Ammon's horn (tissue), 1 donor: ENCODE results near the gene ISOC2.

Source experiments
- DNase-seq: peaks from one replicate; pipeline ENCODE4 v3.0.0-alpha.2; 2016; ENCODE audit warnings: low spot score

ISOC2 gene

DNA sequence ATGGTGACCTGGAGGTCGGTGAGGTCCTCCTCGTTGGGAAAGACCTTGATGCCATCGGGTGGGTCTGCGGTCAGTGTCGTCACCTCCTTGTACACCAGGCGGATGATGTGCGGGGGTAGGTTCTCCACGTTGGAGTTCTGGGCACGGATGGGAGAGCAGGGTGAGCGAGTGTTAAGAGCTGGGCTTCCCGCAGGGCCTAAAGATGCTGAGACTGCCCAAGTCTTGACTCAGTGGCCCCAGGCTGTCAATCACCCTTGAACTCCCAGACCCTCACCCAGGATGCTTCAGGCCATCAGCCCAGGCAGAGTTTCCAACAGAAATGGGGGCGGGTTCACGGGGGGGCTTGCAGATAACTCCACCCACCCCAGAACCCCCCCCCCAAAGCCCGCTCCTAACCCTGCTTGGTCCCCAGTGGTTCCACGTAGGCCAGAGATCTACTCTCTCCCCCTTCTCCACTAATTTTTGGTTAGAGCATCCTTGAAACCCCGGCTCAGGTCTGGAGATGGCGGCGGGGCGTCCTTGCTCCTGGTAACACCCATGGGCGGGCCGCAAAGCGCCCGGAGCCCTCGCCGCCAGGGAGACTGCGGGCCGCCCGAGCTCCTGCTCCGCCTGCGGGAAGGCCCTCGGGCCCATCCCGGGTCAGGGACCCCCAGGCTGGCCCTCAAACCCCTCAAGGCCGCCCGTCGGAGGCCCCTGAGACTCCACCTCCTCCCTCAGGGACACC is 54.5 kb downstream of the ISOC2 start:
- no peak for DNase-seq

DNA sequence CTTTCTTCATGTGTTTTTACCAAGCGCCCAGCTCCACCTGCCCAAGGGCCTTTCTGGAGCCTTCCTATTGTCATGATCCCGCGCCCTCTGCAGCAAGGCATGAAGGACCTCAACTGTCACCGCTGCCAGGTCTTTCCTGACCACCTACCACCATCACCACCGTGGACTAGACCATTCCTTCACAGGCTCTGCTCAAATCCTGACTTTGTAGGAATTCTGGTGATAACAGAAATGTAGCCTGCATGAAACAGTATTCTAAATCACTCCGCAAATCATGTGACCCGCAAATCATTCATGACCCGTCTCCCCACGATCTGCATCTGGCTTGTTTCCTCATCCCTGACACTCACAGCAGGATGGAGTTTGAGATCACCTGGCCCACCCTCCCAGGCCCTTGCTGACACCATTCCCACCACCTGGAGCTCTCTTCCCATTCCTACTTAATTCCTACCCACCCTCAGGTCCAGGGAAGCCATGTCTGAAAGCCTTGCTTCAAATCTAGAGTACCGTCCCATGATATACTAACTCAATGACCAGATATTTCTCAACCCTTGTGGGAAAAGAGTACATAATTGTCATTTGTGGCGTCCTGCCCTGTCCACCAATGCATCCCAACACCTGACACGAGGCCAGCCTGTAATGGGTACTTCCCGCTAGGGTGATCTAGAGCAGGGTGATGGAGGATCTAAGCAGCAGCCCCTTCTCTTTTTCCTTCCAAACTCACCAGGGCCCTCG is 55.2 kb downstream of the ISOC2 start:
- DNase-seq, result no peak

DNA sequence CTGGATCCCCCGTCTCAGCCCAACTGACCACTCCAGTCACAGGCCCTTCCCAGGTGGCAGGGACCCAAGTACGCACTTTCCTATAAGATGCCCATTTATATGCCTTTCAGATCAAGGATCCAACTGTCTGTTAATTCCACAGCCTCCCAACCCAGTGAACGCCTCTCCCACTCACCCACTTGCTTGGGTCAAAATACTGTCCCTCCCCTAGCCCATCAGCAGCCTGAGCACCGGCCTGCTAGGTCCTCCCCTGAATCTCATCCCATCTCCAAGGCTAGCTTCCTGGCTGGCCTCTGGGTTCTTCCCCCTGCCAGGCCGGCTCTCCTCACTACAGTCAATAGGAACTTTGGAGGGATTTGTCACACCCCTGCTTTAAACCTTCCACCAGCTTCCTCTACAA is 55.8 kb downstream of the ISOC2 start:
- DNase-seq, result no peak
